NK-92 (cell line): Measurements from ENCODE around the gene MAPKAPK5.
"Not testable (repeated sequence)": the region's sequence is repeated elsewhere in the genome, so short reads cannot be mapped to it uniquely, and the experiment has no call there.

Source experiments
- DNase-seq: peaks from one replicate; lab custom pipeline; 2025; ENCODE audit not compliant: unreplicated experiment; lab: John Stamatoyannopoulos, UW

MAPKAPK5 gene

DNA sequence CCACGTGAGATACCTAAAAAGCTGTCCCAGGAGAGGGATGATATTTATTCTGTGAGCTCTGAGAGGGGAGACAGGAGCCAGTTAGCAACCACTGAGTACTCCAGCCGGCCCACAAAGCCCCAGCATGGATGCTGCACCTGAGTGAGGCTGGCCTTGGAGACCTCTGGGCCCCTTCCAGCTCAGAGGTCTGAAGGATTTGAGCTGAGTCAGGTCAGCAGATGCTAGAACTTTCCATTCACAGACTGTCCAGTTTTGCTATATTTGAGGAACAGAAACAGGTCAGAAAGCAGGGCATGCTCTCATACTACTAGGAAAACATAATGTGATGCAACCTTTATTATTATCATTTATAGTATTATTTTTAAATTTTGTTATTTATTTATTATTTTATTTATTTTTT is 15.0 kb upstream of the MAPKAPK5 start:
- DNase-seq, result no peak

DNA sequence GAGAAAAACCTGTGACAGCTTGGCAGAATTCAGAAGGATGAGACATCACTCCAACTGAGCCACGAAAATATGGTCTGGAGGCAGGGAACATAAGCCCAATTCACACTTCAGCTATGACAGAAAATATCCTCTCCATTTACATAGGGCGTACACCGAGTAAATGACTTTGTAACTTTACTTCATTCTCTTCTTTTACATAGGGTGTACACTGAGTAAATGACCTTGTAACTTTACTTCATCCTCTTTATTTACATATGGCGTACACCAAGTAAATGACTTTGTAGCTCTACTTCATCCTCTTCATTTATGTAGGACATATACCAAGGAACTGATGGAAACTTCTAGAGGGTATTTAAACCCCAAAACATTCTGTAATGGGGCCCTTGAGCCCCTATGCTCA is 14.1 kb upstream of the MAPKAPK5 start:
- DNase-seq, result no peak

DNA sequence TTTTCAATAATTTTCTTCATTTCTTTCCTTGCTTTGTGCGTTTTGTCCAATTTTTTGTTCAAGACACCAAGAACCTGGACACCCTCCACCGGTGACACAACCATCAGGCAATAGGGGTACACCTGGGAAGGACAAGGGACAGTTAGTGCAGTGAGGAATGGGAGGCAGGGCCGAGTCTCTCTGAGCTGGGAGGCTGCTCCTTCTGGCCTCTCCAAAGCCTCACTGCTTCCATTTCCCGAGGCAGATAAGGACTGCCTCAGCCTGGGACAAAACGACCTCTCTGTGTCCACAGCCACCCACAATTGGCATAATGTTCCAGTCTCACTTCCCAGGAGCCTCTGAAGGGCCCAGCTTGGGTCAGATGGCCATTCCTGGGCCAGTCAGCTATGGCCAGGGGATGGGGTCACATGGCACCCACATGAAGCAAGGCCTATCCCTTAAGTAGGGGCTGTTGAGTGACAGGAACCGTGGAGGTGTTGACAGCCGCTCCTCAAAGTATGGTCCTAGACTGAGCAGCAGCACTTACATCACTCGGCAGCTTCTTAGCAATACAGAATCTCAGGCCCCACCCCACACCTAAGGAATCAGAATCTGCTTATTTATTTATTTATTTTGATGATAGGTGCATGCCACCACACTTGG is 13.6 kb upstream of the MAPKAPK5 start:
- no peak for DNase-seq

DNA sequence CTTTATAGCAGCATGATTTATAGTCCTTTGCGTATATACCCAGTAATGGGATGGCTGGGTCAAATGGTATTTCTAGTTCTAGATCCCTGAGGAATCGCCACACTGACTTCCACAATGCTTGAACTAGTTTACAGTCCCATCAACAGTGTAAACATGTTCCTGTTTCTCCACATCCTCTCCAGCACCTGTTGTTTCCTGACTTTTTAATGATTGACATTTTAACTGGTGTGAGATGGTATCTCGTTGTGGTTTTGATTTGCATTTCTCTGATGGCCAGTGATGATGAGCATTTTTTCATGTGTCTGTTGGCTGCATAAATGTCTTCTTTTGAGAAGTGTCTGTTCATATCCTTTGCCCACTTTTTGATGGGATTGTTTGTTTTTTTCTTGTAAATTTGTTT is 12.4 kb upstream of the MAPKAPK5 start:
- not testable (repeated sequence) for DNase-seq

DNA sequence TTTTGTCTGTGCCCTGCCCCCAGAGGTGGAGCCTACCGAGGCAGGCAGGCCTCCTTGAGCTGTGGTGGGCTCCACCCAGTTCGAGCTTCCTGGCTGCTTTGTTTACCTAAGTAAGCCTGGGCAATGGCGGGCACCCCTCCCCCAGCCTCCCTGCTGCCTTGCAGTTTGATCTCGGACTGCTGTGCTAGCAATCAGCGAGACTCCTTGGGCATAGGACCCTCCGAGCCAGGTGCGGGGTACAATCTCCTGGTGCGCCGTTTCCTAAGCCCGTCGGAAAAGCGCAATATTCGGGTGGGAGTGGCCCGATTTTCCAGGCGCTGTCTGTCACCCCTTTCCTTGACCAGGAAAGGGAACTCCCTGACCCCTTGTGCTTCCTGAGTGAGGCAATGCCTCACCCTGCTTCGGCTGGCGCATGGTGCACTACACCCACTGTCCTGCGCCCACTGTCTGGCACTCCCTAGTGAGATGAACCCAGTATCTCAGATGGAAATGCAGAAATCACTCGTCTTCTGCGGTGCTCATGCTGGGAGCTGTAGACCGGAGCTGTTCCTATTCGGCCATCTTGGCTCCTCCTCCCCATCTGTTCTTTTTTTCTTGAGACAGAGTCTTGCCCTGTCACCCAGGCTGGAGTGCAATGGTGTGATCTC is 7.2 kb upstream of the MAPKAPK5 start:
- not testable (repeated sequence) for DNase-seq

DNA sequence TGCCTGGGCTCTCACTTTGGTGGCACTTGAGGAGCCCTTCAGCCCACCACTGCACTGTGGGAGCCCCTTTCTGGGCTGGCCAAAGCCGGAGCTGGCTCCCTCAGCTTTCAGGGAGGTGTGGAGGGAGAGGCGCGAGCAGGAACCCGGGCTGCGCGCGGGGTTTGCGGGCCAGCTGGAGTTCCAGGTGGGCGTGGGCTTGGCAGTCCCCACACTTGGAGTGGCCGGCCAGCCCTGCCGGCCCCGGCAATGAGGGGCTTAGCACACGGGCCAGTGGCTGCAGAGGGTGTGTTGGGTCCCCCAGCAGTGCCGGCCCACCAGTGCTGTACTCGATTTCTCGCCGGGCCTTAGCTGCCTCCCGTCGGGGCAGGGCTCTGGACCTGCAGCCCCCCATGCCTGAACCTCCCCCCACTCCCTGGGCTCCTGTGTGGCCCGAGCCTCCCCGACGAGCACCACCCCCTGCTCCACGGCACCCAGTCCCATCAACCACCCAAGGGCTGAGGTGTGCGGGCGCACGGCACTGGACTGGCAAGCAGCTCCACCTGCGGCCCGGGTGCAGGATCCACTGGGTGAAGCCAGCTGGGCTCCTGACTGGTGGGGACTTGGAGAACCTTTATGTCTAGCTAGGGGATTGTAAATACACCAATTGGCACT is 6.4 kb upstream of the MAPKAPK5 start:
- not testable (repeated sequence) for DNase-seq

DNA sequence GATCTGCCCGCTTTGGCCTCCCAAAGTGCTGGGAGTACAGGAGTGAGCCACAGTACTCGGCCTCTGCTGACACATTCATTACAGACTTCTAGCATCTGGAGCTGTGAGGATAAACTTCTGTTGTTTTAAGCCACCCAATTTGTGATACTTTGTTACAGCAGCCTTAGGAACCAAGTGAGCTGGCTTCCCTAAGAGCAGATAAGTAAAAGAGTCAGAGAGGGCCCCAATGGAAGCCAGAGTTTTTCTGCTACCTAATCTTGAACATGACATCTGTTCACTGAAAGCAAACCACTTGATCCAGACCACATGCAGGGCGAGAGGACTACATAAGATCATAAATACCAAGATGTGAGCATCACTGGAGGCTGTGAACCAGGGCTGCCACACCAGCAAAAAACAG is 3.7 kb upstream of the MAPKAPK5 start:
- no peak for DNase-seq

DNA sequence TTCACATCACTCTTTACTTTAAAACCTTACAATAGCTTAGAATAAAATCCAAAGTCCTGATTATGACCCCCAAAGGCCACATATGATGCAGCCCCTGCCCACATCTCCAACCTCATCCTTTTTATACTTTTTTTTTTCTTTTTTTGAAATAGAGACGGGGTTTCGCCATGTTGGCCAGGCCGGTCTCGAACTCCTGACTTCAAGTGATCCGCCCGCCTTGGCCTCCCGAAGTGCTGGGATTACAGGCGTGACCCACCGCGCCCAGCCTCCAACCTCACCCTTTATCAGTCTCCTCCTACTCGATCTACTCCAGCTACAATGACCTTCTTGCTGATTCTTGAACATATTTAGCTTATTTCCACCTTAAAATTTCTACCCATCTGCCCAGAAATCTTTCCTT is 1.2 kb upstream of the MAPKAPK5 start:
- DNase-seq, result no peak

DNA sequence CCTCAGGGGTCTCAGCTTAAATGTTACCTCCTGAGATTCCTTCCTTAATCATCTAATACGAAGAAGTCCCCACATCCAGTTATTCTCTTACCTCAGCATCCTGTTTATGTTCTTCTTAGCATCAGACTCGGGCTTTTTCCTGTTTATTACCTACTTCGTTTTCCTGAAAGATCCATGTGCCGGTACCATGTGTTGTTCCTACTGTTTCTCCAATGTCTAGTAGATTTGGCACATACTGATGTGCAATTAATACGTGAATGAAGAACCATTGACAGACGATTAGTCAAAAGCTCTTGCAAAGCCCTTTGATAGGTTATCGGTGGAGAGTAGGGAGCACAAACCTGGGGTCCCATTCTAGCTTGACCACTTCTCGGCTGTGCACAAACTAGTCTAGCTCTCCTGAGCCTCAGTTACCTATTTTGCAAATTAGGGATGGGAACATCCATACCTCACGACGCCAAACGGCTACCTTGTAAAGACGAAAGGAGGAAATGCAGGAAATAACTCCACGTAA is 735 bp upstream of the MAPKAPK5 start:
- no peak for DNase-seq

DNA sequence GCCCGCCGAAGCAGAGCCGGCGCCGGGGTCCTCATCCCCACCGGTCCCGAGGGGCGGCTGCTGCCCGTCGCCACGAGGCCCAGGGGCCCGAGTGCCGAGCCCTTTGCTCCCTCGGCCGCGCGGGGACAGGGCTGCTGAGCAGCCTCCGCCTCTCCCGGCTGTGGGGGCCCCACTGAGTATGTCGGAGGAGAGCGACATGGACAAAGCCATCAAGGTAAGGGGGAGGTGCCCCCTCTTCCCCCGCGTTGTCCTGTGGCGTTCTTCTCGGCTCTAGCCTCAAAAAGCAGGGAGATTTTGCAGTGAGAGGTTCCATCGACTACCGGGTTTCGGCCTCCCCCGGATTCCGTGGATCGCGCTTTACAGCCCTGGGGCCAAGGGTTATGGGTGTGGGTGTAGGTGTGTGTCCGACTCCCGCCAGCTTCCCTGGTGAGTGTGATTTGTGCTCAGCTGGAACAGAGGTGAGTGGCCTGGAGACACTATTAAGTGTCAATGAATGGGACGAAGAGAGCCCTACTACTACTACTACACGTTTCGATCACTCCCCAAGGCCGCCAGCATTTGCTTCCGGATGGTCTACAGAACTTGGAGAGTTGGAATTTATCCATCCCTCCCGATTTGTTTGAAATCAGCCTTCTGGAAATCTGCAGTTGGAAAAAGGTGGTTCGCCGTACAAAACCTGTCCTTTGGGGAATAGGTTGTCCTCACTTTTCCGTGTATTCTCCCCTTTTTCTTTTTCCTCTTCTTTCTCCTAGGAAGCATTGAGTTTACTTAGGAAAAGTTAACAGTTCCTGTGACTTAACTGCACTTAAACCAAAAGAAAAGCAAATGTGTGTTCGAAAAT is 748 bp downstream of the MAPKAPK5 start:
- no peak for DNase-seq

DNA sequence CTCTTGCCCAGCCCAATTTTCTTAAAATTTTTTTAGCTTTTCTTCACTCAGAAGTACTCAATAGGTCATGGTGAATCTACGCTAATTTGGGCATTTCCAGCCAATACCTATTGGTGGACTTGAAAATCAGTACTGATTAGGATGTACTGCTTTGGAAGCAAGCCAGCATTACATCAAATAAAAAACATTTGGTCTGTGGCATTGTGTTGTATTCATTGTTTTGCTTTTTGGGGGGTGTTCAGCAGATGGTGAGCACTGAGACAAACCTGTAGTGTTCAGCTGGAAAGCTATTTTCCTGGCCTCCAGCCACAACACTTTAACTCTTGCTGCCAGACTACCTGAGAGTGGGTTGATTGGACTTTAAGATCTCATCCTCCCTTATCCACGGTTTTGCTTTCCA is 4.0 kb downstream of the MAPKAPK5 start:
- no peak for DNase-seq

DNA sequence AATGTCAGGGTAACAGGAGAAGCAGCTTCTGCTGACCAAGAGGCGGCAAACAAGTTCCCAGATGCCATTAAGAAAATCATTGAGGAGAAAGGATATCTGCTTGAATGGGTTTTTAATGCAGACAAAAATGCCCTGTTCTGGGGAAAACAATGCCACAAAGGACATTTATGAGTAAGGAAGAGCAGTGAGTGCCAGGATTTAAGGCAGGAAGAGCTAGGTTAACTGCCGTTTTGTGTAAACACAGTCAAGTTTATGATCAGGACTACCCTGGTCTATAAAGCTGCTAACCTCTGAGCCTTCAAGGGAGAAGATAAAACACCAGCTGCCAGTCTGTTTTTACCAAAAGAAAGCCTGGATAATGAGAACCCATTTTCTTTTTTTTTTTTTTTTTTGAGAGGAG is 8.5 kb downstream of the MAPKAPK5 start:
- no peak for DNase-seq

DNA sequence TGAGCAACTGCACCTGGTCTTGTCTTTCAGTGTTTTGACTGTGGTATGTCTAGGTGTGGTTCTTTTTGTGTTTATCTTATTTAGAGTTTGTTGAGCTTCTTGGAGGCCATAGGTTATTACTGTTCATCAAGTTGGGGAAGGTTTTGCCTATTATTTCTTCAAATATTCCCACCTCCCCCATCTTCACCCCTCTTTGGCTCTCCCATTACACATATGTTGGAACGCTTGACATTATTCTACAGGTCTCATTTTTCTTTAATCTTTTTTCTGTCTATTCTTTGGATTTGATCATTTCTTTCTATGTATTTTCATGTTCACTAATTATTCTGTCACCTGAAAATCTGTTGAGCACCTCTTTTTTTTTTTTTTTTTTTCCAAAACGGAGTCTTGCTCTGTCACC is 16.2 kb downstream of the MAPKAPK5 start:
- no peak for DNase-seq

DNA sequence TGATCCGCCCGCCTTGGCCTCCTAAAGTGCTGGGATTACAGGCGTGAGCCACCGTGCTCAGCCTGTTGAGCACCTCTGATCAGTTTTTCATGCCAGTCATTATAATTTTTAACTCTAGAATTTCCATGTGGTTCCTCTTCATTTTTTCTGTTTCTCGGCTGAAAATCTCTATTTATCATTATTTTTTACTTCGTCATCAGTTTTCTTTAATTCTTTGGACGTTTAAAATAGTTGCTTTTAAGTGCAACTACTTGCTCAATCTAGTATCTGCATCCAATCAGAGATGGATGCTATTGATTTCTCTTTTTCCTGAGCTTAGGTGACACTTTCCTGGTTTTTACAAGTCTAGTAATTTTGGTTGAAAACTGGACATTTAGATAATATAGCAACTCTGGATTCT is 16.8 kb downstream of the MAPKAPK5 start:
- no peak for DNase-seq

DNA sequence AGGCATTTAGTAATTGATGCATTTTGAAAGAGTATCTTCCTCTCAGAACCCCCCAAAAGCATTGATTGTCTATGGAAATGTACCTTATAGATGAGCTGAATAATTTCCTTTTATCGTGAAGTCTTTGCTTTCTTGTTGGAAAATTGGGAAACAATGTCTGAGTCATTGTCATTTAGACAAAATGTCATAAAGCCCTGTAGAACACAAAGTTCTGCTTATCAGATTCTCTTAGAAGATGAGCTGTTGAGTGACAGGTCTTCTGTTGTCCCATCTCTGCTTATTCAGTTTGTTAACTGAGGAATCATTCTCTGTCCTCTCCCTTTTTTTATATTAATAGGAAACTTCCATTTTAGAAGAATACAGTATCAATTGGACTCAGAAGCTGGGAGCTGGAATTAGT is 22.9 kb downstream of the MAPKAPK5 start:
- no peak for DNase-seq

DNA sequence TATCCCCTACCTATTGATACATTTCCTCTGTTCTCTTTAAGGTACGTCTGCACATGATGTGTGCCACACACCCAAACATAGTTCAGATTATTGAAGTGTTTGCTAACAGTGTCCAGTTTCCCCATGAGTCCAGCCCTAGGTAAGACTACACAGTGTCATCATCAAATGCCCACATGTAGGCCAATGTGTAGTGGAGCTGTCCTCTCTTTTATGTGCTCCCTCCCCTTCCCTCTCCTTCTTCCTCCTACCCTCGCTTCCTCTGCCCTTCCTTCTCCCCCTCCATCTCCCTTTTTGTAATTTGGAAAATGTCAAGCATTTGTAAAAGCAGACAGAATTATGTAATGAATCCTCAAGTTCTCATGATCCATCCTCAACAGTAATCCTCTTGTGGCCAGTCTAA is 25.5 kb downstream of the MAPKAPK5 start:
- no peak for DNase-seq

DNA sequence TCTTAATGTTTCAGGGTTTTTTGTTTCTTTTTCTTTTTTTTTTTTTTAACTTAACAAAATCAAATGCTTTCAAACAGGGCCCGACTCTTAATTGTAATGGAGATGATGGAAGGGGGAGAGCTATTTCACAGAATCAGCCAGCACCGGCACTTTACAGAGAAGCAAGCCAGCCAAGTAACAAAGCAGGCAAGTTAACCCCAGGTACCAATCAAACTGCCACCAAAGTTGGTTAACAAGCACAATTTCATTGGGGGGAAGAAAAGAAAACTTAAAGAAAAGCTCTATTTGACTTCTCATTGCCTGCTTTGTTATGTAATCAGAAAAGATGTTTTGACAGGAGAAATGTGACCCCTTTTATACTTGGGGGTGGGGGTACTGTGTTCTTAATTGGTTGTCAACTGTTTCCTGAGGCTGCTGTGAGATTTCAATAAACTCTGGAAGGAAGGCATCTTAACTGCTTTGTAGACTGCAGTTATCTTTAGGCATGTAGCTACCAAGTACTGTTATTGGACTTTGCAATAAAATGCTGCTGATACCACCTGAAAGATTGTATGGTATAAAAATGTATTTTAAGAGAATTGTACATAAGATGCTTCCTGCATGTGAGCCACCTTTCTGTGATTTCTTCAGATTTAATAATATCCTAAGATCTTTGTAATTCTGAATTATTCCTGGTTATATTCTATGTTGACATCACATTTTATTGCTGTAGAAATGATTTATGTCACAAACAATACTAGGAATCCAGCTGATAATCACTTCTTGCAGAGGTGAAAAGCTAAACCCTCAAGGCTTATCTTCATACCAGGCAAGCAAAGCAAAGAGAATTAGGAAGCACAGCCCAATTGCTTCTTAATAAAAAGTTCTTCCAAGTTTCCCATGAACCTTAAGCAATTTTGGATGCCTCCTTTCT is 26.9 kb downstream of the MAPKAPK5 start:
- no peak for DNase-seq

DNA sequence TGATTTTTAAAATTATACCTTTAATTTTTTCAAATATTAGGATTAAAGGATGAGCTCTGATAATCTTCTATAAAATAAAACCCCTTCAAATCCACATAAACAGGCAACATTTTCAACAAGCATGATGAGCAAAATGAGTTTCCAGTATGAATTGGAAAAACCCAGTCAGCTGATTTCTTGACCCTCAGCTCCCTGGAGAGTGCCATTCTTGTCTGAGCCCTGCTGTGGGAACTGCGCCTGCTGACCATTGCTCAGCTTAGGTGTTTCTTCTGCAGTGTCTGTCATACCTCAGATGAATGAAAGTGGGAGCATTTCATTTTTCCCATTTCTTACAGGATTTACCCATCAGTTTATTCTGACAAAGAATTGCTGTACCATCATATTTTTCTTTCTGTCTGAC is 27.6 kb downstream of the MAPKAPK5 start:
- DNase-seq, result no peak

DNA sequence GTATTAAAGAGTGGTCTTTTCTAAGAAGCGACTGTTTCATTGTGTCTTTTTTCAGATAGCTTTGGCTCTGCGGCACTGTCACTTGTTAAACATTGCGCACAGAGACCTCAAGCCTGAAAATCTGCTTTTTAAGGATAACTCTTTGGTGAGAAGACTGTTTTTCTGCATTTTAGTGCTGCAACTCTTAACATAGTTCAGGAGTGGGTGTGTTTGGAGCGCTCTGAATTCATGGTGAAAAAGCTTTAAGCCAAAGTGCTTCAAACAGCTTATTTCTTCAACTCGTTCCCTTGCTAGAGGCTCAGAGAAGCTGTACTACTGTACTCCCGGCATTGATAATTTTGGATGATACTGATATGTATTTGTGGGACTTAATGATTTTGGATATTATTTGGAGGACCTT is 28.2 kb downstream of the MAPKAPK5 start:
- no peak for DNase-seq

DNA sequence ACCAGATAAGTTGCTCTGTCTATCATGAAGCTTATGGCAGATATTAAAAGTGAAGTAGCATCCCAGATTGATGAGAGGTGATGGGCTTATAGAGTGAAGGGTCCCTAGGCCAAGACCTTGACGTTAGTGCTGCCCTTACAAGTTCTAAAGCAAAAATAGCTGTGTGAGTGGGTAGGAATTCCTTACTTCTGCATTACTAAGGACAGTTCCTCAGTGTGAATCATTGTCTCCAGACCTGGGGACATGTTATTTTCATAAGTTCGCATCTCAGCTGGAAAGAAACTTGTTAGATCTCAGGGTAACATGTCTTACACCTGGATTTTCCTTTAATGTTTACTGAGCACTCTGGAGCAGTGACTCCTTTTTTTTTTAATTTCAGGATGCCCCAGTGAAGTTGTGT is 28.7 kb downstream of the MAPKAPK5 start:
- no peak for DNase-seq
